Neural crest cell (in vitro differentiated cells): ENCODE data around the gene ATG9A. TPM values are rescaled to one million over a fixed set of nuclear protein-coding genes. Genes with fewer than 3 reads are reported as not detected.

Experiments used
- DNase-seq: peaks from one replicate; pipeline ENCODE4 v3.0.0; 2021; ENCODE audit warnings: low read depth, mixed read lengths, low spot score
- H3K27ac Mint-ChIP-seq: one replicate; pipeline ENCODE4 v1.8.0; 2021; ENCODE audit warnings: mild to moderate bottlenecking, mixed read lengths; ENCODE audit not compliant: unreplicated experiment
- H3K27me3 Mint-ChIP-seq: 2 replicates; pipeline ENCODE4 v1.8.0; 2021; ENCODE audit warnings: low read depth, mild to moderate bottlenecking, mixed read lengths
- H3K36me3 Mint-ChIP-seq: 2 replicates; pipeline ENCODE4 v1.8.0; 2021; ENCODE audit warnings: low read depth, mild to moderate bottlenecking, mixed read lengths
- H3K4me1 Mint-ChIP-seq: 2 replicates; pipeline ENCODE4 v1.8.0; 2021; ENCODE audit warnings: mixed read lengths
- H3K4me3 Mint-ChIP-seq: one replicate; pipeline ENCODE4 v1.8.0; 2021; ENCODE audit warnings: mild to moderate bottlenecking, mixed read lengths
- H3K9me3 Mint-ChIP-seq: 2 replicates; pipeline ENCODE4 v1.8.0; 2021; ENCODE audit warnings: mixed read lengths
- total RNA-seq: library from RNA; stranded (reverse); gene quantifications from 2 replicates; pipeline ENCODE4 v1.2.1, GENCODE V29; 2021
- TF ChIP-seq, protein P1 (sequence below): fragments of 200-600 bp; sonication (generic); conservative IDR thresholded peaks from 2 replicates; pipeline ENCODE4 v1.5.0; 2021; ENCODE audit warnings: antibody characterized with exemption, mild to moderate bottlenecking

ATG9A gene
- total RNA-seq, 1 donor from 2014 or later = 42.0 TPM

DNA sequence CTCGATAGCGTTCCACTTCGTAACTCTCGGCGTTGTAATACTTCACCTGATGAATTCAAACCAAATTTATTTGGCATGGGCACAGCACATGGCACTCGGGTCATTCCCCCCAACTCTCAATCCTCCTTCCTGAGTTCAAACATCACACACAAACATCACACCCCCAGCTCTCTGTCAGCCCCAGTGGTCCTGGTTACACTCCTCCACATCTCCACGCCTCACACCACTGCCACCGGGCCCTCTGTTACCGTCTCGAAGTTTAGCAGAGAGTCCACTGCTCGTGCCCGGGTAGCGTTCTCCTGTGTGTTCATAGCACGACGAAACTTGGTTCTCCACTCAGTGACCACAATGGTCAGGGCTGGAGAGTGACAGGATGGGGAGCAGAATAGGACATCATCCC lies 15.3 kb downstream of the ATG9A start:
- H3K4me3 Mint-ChIP-seq = peak overlapping the region; percentile 15
- H3K27me3 Mint-ChIP-seq = no peaks in the 10 kb centered on the region
- no peaks in the 10 kb centered on the region for H3K9me3 Mint-ChIP-seq
- H3K36me3 Mint-ChIP-seq = peaks cover 2% of the 10 kb centered on the region
- peaks cover 17% of the 10 kb centered on the region for H3K4me1 Mint-ChIP-seq
- no peak for DNase-seq
- H3K27ac Mint-ChIP-seq = no peak overlapping the region
- TF ChIP-seq, protein P1, sequence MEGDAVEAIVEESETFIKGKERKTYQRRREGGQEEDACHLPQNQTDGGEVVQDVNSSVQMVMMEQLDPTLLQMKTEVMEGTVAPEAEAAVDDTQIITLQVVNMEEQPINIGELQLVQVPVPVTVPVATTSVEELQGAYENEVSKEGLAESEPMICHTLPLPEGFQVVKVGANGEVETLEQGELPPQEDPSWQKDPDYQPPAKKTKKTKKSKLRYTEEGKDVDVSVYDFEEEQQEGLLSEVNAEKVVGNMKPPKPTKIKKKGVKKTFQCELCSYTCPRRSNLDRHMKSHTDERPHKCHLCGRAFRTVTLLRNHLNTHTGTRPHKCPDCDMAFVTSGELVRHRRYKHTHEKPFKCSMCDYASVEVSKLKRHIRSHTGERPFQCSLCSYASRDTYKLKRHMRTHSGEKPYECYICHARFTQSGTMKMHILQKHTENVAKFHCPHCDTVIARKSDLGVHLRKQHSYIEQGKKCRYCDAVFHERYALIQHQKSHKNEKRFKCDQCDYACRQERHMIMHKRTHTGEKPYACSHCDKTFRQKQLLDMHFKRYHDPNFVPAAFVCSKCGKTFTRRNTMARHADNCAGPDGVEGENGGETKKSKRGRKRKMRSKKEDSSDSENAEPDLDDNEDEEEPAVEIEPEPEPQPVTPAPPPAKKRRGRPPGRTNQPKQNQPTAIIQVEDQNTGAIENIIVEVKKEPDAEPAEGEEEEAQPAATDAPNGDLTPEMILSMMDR = no peak

GRCh38 chr2:219213486-219214071 lies 15.9 kb downstream of the ATG9A start:
- Mint-ChIP-seq H3K4me3 (peak overlapping the region; percentile 15), H3K27me3 (no peaks in the 10 kb centered on the region), H3K27ac (no peak overlapping the region), H3K36me3 (peaks cover 2% of the 10 kb centered on the region), H3K4me1 (peaks cover 14% of the 10 kb centered on the region), H3K9me3 (no peaks in the 10 kb centered on the region)
- no peak for DNase-seq
- TF ChIP-seq, protein P1 = no peak

- TF ChIP-seq, protein P1 = no peak
- H3K27ac Mint-ChIP-seq = no peak overlapping the region
- peaks cover 6% of the 10 kb centered on the region for H3K36me3 Mint-ChIP-seq
- no peak overlapping the region for H3K4me3 Mint-ChIP-seq
- H3K4me1 Mint-ChIP-seq = peaks cover 17% of the 10 kb centered on the region
- no peaks in the 10 kb centered on the region for H3K27me3 Mint-ChIP-seq
- no peaks in the 10 kb centered on the region for H3K9me3 Mint-ChIP-seq
- no peak for DNase-seq
Observed at GRCh38 chr2:219213026-219213415, 16.4 kb downstream of the ATG9A start.

- TF ChIP-seq, protein P1 = no peak
- Mint-ChIP-seq H3K4me3 (peak overlapping the region; percentile 62), H3K9me3 (no peaks in the 10 kb centered on the region), H3K27ac (no peak overlapping the region), H3K27me3 (peaks cover 3% of the 10 kb centered on the region), H3K36me3 (peaks cover 4% of the 10 kb centered on the region), H3K4me1 (peaks cover 21% of the 10 kb centered on the region)
- DNase-seq = no peak
Observed at GRCh38 chr2:219210886-219211362, 18.5 kb downstream of the ATG9A start.

DNA sequence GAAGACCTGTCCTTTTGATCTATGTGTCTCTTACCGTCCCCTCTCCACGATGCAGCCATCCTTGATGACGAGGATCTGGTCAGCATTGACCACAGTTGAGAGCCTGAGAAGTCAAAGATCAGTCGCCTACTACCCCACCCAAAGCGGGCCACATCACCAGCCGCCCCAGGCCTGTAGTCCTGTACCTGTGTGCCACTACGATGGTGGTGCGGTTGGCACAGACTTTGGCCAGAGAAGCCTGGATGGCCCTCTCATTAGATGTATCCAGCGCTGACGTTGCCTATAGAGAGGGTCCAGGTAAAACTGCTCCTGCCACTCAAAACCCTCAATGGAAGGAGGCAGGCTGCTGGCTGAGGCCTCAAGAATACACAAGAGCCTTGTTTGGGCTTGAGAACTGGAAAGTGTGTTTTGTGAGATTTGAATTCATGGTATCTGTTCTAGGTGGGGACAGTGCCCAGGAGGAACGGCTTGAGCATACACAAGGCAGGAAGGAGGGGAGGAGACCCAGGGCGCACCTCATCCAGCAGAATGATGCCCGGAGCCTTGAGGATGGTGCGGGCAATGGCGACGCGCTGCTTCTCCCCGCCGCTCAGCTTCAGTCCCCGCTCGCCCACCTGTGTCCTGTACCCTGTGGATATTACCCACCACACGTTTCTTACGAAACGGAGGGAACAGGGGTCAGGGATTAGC lies 19.1 kb downstream of the ATG9A start:
- peaks cover 4% of the 10 kb centered on the region for H3K36me3 Mint-ChIP-seq
- peak overlapping the region; percentile 92 for H3K27ac Mint-ChIP-seq
- no peak overlapping the region for H3K4me3 Mint-ChIP-seq
- no peak for DNase-seq
- peaks cover 3% of the 10 kb centered on the region for H3K27me3 Mint-ChIP-seq
- TF ChIP-seq, protein P1 = no peak
- H3K9me3 Mint-ChIP-seq = no peaks in the 10 kb centered on the region
- H3K4me1 Mint-ChIP-seq = peaks cover 21% of the 10 kb centered on the region
